ENCODE data around the gene KLK5. TPM values are rescaled to one million over a fixed set of nuclear protein-coding genes. Genes with fewer than 3 reads are reported as not detected.

KLK5 gene
- total and polyA plus RNA-seq, 2 of the 13 experiments (the other 11 are each of a cell fraction or from before 2014, with no cell fraction given): not detected

- no peak for ATAC-seq
- no peak within 1 kb of the TSS for H3K9ac ChIP-seq (ENCODE audit: insufficient read depth, low read depth, low read length)
- in situ Hi-C loops (cut with HindIII; ENCODE audit: extremely low pct_ligation_motif_present, low pct_unique_long_range_greater_than_20kb) (no loop called here), intact Hi-C loops (cut with micrococcal nuclease; ENCODE audit: unreplicated experiment) (no loop called here)
- H3K9me3 ChIP-seq (ENCODE audit: low read length): no peaks in the 10 kb centered on the region
- BruUV-seq (replicated peaks): no TSS peak
- H3K79me2 ChIP-seq (ENCODE audit: insufficient read depth, low read length): no peaks in the 10 kb centered on the region
- CTCF ChIA-PET (ENCODE audit: low intra/inter-chr PET ratio, low total read pairs): no interaction called here
- no peaks in the 10 kb centered on the region for H3K4me1 ChIP-seq (ENCODE audit: insufficient read depth, low read length)
- no peak for DNase-seq (ENCODE audit: low spot score)
- TF ChIP-seq REPIN1 (CRISPR knock-in tag; IDR thresholded peaks at IDR 0.05; ENCODE audit: borderline replicate concordance, low read depth) (no peak), JUND (CRISPR knock-in tag; IDR thresholded peaks at IDR 0.05) (no peak), MLX (CRISPR knock-in tag; IDR thresholded peaks at IDR 0.05) (no peak), RAD21 (CRISPR knock-in tag; IDR thresholded peaks at IDR 0.05) (no peak), ZBTB43 (CRISPR knock-in tag; conservative IDR thresholded peaks at IDR 0.05) (no peak), ZNF441 (CRISPR knock-in tag; IDR thresholded peaks at IDR 0.05; ENCODE audit: borderline replicate concordance) (no peak), SETDB1 (CRISPR knock-in tag; IDR thresholded peaks at IDR 0.05; ENCODE audit: borderline replicate concordance) (no peak), NR2F6 (IDR thresholded peaks at IDR 0.05) (no peak), NR2F6 (CRISPR knock-in tag; IDR thresholded peaks at IDR 0.05) (no peak)
- H3K4me2 ChIP-seq (ENCODE audit: low read depth, low read length): no peak within 1 kb of the TSS
- H3K4me3 ChIP-seq (replicated peaks in 1 of 3; ENCODE audit: insufficient read depth in 1 of 3, low read depth in 2 of 3, low read length in 3 of 3): no peak within 1 kb of the TSS
- H3K36me3 ChIP-seq (replicated peaks in 1 of 2; ENCODE audit: control insufficient read depth in 1 of 2, insufficient read depth in 2 of 2, low read length in 2 of 2): no peaks in the 10 kb centered on the region
- no peak within 1 kb of the TSS for H2AFZ ChIP-seq (ENCODE audit: low read length)
- no peak for FAIRE-seq
- H3K27me3 ChIP-seq (ENCODE audit: control insufficient read depth in 1 of 2, insufficient read depth in 2 of 2, low read length in 2 of 2): peaks cover 3 to 11% of the 10 kb centered on the region in 2 experiments; a peak in 4 of 5 replicates
- POLR2A ChIA-PET: no interaction called here
- WGBS (ENCODE audit: low lambda C conversion rate): 2% methylated on average over 4 of the region's 7 CpGs
- no peak within 1 kb of the TSS for H3K27ac ChIP-seq (ENCODE audit: extremely low read length, insufficient read depth, low read length)
- no peaks in the 10 kb centered on the region for H4K20me1 ChIP-seq (ENCODE audit: insufficient read depth, low read length)
Observed at GRCh38 chr19:51001515-51001914, 48.7 kb upstream of the KLK5 start, which contains the start of gene KLK8. Gene KLK8 (minus strand): TSS chr19:51001604. CDS start chr19:51001167, 437 bp downstream.
